ENCODE results near the gene CCDC27. TPM values are rescaled to one million over a fixed set of nuclear protein-coding genes. Genes with fewer than 3 reads are reported as not detected.

The CCDC27 gene
- total and polyA plus RNA-seq, 2 of the 13 experiments (the other 11 are each of a cell fraction or from before 2014, with no cell fraction given), result not detected

DNA sequence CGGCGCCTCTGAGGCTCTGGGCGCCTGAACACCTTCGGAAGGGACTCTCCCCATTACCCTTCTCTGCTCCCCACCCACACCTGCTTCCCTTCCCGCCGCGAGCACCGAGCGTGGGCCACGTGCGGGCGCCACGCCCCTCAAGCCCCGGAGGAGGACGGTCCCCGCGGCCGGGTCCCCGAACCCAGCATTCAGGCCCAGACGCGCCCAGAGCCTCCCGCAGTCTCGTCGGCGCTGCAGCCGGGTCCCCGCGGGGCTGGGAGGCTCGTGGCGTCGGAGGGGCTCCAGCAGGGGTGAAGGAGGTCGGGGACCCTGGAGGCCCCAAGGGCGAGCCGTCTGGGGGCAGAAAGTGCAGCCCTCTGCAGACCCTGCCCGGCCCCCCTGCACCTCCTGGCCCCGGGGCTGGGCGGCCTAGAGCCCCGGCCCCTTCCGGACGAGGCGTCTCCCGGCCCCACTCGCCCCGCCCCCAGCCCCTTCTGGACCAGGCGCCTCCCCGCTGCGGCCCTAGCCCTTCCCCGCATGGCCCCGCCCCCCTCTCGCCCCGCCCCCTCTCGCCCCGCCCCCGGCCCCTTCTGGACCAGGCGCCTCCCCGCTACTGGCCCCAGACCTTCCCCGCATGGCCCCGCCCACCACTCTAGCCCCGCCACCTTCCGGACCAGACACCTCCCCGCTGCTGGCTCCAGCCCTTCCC lies 19.9 kb downstream of the CCDC27 start (continued):
- TF ChIP-seq, protein P1, sequence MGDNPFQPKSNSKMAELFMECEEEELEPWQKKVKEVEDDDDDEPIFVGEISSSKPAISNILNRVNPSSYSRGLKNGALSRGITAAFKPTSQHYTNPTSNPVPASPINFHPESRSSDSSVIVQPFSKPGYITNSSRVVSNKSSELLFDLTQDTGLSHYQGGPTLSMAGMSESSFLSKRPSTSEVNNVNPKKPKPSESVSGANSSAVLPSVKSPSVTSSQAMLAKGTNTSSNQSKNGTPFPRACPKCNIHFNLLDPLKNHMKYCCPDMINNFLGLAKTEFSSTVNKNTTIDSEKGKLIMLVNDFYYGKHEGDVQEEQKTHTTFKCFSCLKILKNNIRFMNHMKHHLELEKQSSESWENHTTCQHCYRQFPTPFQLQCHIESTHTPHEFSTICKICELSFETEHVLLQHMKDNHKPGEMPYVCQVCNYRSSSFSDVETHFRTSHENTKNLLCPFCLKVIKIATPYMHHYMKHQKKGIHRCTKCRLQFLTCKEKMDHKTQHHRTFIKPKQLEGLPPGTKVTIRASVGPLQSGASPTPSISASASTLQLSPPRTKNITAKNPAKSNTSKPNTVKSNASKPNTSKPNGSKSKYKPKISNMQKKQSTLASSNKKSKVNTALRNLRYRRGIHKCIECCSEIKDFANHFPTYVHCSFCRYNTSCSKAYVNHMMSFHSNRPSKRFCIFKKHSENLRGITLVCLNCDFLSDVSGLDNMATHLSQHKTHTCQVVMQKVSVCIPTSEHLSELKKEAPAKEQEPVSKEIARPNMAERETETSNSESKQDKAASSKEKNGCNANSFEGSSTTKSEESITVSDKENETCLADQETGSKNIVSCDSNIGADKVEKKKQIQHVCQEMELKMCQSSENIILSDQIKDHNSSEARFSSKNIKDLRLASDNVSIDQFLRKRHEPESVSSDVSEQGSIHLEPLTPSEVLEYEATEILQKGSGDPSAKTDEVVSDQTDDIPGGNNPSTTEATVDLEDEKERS (CRISPR knock-in tag; IDR thresholded peaks at IDR 0.05), result no peak
- no peak for TF ChIP-seq SP1 (IDR thresholded peaks at IDR 0.05)
- TF ChIP-seq SP1 (CRISPR knock-in tag; IDR thresholded peaks at IDR 0.05), result peak; percentile 27; the same call in 1 of the 2 replicates
- TF ChIP-seq SUZ12 (IDR thresholded peaks at IDR 0.05; ENCODE audit: low read depth, low read length), result no peak
- no peak for TF ChIP-seq ISL2 (CRISPR knock-in tag; IDR thresholded peaks at IDR 0.05)
- TF ChIP-seq, protein P2, sequence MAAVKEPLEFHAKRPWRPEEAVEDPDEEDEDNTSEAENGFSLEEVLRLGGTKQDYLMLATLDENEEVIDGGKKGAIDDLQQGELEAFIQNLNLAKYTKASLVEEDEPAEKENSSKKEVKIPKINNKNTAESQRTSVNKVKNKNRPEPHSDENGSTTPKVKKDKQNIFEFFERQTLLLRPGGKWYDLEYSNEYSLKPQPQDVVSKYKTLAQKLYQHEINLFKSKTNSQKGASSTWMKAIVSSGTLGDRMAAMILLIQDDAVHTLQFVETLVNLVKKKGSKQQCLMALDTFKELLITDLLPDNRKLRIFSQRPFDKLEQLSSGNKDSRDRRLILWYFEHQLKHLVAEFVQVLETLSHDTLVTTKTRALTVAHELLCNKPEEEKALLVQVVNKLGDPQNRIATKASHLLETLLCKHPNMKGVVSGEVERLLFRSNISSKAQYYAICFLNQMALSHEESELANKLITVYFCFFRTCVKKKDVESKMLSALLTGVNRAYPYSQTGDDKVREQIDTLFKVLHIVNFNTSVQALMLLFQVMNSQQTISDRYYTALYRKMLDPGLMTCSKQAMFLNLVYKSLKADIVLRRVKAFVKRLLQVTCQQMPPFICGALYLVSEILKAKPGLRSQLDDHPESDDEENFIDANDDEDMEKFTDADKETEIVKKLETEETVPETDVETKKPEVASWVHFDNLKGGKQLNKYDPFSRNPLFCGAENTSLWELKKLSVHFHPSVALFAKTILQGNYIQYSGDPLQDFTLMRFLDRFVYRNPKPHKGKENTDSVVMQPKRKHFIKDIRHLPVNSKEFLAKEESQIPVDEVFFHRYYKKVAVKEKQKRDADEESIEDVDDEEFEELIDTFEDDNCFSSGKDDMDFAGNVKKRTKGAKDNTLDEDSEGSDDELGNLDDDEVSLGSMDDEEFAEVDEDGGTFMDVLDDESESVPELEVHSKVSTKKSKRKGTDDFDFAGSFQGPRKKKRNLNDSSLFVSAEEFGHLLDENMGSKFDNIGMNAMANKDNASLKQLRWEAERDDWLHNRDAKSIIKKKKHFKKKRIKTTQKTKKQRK (IDR thresholded peaks at IDR 0.05; ENCODE audit: low read length), result no peak
- peak; percentile 54 for TF ChIP-seq POLR2AphosphoS5 (IDR thresholded peaks at IDR 0.05; ENCODE audit: low read depth, low read length)
- peak; percentile 46; the same call in 1 of the 2 replicates for TF ChIP-seq SP5 (CRISPR knock-in tag; IDR thresholded peaks at IDR 0.05; ENCODE audit: borderline replicate concordance, low read depth)
- TF ChIP-seq NFE2L1 (CRISPR knock-in tag; IDR thresholded peaks at IDR 0.05; ENCODE audit: borderline replicate concordance), result 0 out of 2 replicates have a peak, but pooled peaks have one; percentile 48
- TF ChIP-seq ZNF547 (CRISPR knock-in tag; IDR thresholded peaks at IDR 0.05), result no peak
- peak; percentile 24; the same call in 1 of the 2 replicates for TF ChIP-seq ZNF430 (CRISPR knock-in tag; IDR thresholded peaks at IDR 0.05)
- TF ChIP-seq HNRNPK (IDR thresholded peaks at IDR 0.05; ENCODE audit: low read depth, low read length, poor library complexity, severe bottlenecking), result peak; percentile 87
- no peak for TF ChIP-seq TCF7L2 (IDR thresholded peaks at IDR 0.05; ENCODE audit: low read depth, low read length)
- peak; percentile 58; the same call in 1 of the 2 replicates for TF ChIP-seq TFDP1 (CRISPR knock-in tag; IDR thresholded peaks at IDR 0.05; ENCODE audit: borderline replicate concordance)
- TF ChIP-seq ZSCAN9 (CRISPR knock-in tag; IDR thresholded peaks at IDR 0.05; ENCODE audit: borderline replicate concordance), result no peak; the same call in 1 of the 2 replicates
- TF ChIP-seq TBX3 (IDR thresholded peaks at IDR 0.05; ENCODE audit: borderline replicate concordance), result no peak
- peak; percentile 29; the same call in 1 of the 2 replicates for TF ChIP-seq ARID5B (CRISPR knock-in tag; IDR thresholded peaks at IDR 0.05)
- peak; percentile 80; the same call in 1 of the 2 replicates for TF ChIP-seq DMAP1 (CRISPR knock-in tag; IDR thresholded peaks at IDR 0.05)
- TF ChIP-seq ERF (CRISPR knock-in tag; IDR thresholded peaks at IDR 0.05), result 0 out of 2 replicates have a peak, but pooled peaks have one; percentile 18
